PC-9 (cell line): ENCODE data around the gene SLC25A47.

Experiments
- EZH2 ChIP-seq: fragments of 200-600 bp; sonication (generic); IDR thresholded peaks from 2 replicates; pipeline ENCODE4 v1.8.0; 2017; ENCODE audit warnings: antibody characterized with exemption, low read depth
- TF ChIP-seq, protein P1 (sequence below): fragments of 200-600 bp; sonication (generic); conservative IDR thresholded peaks from 2 replicates; pipeline ENCODE4 v1.6.1; 2017; ENCODE audit warnings: mixed run types, antibody characterized with exemption, mild to moderate bottlenecking, moderate library complexity

DNA sequence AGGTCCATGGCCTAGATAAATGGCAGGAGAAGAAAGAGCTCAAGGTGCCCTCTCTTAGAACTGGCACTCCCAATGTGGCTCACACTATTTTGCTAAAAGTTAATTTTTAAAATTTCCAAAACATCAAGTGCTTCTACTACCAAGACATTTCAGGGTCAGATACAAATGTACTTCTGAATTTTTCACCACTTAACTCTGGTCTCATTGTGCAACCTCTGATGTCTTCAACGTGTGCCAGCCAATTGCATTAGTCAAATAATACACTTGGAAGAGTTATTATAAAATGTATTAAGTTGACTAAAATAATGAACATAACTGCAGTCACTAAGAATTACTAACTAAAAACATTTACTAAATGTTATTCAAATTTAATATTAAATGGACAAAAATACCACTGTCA lies 41.3 kb downstream of the SLC25A47 start:
- no peak for TF ChIP-seq EZH2
- TF ChIP-seq, protein P1, sequence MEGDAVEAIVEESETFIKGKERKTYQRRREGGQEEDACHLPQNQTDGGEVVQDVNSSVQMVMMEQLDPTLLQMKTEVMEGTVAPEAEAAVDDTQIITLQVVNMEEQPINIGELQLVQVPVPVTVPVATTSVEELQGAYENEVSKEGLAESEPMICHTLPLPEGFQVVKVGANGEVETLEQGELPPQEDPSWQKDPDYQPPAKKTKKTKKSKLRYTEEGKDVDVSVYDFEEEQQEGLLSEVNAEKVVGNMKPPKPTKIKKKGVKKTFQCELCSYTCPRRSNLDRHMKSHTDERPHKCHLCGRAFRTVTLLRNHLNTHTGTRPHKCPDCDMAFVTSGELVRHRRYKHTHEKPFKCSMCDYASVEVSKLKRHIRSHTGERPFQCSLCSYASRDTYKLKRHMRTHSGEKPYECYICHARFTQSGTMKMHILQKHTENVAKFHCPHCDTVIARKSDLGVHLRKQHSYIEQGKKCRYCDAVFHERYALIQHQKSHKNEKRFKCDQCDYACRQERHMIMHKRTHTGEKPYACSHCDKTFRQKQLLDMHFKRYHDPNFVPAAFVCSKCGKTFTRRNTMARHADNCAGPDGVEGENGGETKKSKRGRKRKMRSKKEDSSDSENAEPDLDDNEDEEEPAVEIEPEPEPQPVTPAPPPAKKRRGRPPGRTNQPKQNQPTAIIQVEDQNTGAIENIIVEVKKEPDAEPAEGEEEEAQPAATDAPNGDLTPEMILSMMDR, result no peak
